ENCODE data around the gene ZNF609. TPM values are rescaled to one million over a fixed set of nuclear protein-coding genes. Genes with fewer than 3 reads are reported as not detected.

The ZNF609 gene
- total and polyA plus RNA-seq, 4 donors = 8.1 to 54.2 (median 22.0) TPM

DNA sequence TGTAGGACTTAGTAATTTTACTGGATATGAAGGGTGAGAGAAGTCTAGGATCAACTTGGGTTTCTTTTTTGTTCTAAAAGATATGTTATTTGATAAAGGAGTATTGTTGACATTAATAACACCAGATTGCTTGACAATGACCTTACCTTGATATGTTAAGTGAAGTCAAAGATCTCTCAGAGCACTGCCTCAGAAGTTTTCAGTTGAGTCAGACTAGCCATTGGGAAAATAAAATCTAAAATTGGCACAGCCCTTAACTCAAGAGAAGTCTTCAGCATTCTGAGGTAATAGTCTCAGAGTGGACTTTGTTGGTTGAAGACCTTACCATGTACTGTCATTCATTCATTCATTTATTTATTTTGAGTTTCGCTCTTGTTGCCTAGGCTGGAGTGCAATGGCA lies 22.4 kb upstream of the ZNF609 start:
- Histone ChIP-seq H3K9me3 (ENCODE audit: control insufficient read depth in 4 of 4, insufficient read depth in 3 of 4, low read length in 3 of 4) (no peaks in the 10 kb centered on the region), H3K27me3 (ENCODE audit: control insufficient read depth in 3 of 3, insufficient read depth in 3 of 3, low read length in 2 of 3) (no peaks in the 10 kb centered on the region), H3K9ac (ENCODE audit: insufficient read depth in 1 of 2, low read length in 2 of 2) (no peak overlapping the region), H3K4me3 (no peak overlapping the region), H3K36me3 (ENCODE audit: control insufficient read depth in 4 of 4, insufficient read depth in 4 of 4, low read length in 4 of 4) (peaks cover 0 to 9% (median 2%) of the 10 kb centered on the region in 4 donors), H3K27ac (ENCODE audit: low read depth in 1 of 2, low read length in 1 of 2) (no peak overlapping the region), H3K4me1 (ENCODE audit: control insufficient read depth in 5 of 5, insufficient read depth in 5 of 5, low read length in 5 of 5) (no peaks in the 10 kb centered on the region)
- 94 to 97% methylated on average over 1 of the region's 1 CpG for WGBS, 2 donors
- TF ChIP-seq, protein P1, sequence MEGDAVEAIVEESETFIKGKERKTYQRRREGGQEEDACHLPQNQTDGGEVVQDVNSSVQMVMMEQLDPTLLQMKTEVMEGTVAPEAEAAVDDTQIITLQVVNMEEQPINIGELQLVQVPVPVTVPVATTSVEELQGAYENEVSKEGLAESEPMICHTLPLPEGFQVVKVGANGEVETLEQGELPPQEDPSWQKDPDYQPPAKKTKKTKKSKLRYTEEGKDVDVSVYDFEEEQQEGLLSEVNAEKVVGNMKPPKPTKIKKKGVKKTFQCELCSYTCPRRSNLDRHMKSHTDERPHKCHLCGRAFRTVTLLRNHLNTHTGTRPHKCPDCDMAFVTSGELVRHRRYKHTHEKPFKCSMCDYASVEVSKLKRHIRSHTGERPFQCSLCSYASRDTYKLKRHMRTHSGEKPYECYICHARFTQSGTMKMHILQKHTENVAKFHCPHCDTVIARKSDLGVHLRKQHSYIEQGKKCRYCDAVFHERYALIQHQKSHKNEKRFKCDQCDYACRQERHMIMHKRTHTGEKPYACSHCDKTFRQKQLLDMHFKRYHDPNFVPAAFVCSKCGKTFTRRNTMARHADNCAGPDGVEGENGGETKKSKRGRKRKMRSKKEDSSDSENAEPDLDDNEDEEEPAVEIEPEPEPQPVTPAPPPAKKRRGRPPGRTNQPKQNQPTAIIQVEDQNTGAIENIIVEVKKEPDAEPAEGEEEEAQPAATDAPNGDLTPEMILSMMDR (IDR thresholded peaks at IDR 0.05; ENCODE audit: control extremely low read depth, extremely low read depth) = no peak
- no peak for DNase-seq
- no peak for ATAC-seq (ENCODE audit: insufficient read depth, low FRiP score)

- peaks cover 0 to 6% (median 2%) of the 10 kb centered on the region in 4 donors for H3K36me3 ChIP-seq (ENCODE audit: control insufficient read depth in 4 of 4, insufficient read depth in 4 of 4, low read length in 4 of 4)
- ATAC-seq (ENCODE audit: insufficient read depth, low FRiP score) = no peak
- H3K4me3 ChIP-seq = no peak overlapping the region
- no peak for DNase-seq
- H3K4me1 ChIP-seq (ENCODE audit: control insufficient read depth in 5 of 5, insufficient read depth in 5 of 5, low read length in 5 of 5) = peaks cover 0 to 6% (median 0%) of the 10 kb centered on the region in 5 donors
- no peaks in the 10 kb centered on the region for H3K9me3 ChIP-seq (ENCODE audit: control insufficient read depth in 4 of 4, insufficient read depth in 3 of 4, low read length in 3 of 4)
- H3K9ac ChIP-seq (ENCODE audit: insufficient read depth in 1 of 2, low read length in 2 of 2) = no peak overlapping the region
- H3K27me3 ChIP-seq (ENCODE audit: control insufficient read depth in 3 of 3, insufficient read depth in 3 of 3, low read length in 2 of 3) = no peaks in the 10 kb centered on the region
- 34 to 64% methylated on average over 6 of the region's 6 CpGs for WGBS, 2 donors
- no peak overlapping the region for H3K27ac ChIP-seq (ENCODE audit: low read depth in 1 of 2, low read length in 1 of 2)
- TF ChIP-seq, protein P1 (IDR thresholded peaks at IDR 0.05; ENCODE audit: control extremely low read depth, extremely low read depth) = no peak
These were observed 21.5 kb upstream of the ZNF609 start for GRCh38 chr15:64438653-64439447.

- WGBS, 2 donors = 89% methylated on average over 3 of the region's 3 CpGs
These were observed 18.5 kb upstream of the ZNF609 start for GRCh38 chr15:64441852-64442251.

More at GRCh38 chr15:64441852-64442251, 18.5 kb upstream of the ZNF609 start:
- Histone ChIP-seq H3K4me3 (no peak overlapping the region), H3K9me3 (ENCODE audit: control insufficient read depth in 4 of 4, insufficient read depth in 3 of 4, low read length in 3 of 4) (no peaks in the 10 kb centered on the region), H3K4me1 (ENCODE audit: control insufficient read depth in 5 of 5, insufficient read depth in 5 of 5, low read length in 5 of 5) (peaks cover 0 to 6% (median 0%) of the 10 kb centered on the region in 5 donors), H3K27me3 (ENCODE audit: control insufficient read depth in 3 of 3, insufficient read depth in 3 of 3, low read length in 2 of 3) (no peaks in the 10 kb centered on the region), H3K36me3 (ENCODE audit: control insufficient read depth in 4 of 4, insufficient read depth in 4 of 4, low read length in 4 of 4) (peaks cover 0 to 6% (median 3%) of the 10 kb centered on the region in 4 donors), H3K27ac (ENCODE audit: low read depth in 1 of 2, low read length in 1 of 2) (no peak overlapping the region), H3K9ac (ENCODE audit: insufficient read depth in 1 of 2, low read length in 2 of 2) (no peak overlapping the region)
- DNase-seq (no peak), ATAC-seq (ENCODE audit: insufficient read depth, low FRiP score) (no peak)
- TF ChIP-seq, protein P1 (IDR thresholded peaks at IDR 0.05; ENCODE audit: control extremely low read depth, extremely low read depth) = no peak
